Parathyroid adenoma (tissue), 2 donors: ENCODE measurements around the gene PTPRD.
"Not testable (repeated sequence)": the region's sequence is repeated elsewhere in the genome, so short reads cannot be mapped to it uniquely, and the experiment has no call there.

Experiments
- H2AFZ ChIP-seq: fragments of 300-600 bp; sonication (generic); one replicate; pipeline ENCODE4 v1.7.0; 2017; ENCODE audit warnings: antibody characterized with exemption, mild to moderate bottlenecking
- H3K27ac ChIP-seq: fragments of 300-600 bp; sonication (generic); one replicate; pipeline ENCODE4 v1.7.0; 2017
- H3K27me3 ChIP-seq: fragments of 300-600 bp; sonication (generic); one replicate; pipeline ENCODE4 v1.7.0; 2017; ENCODE audit warnings: low read length; ENCODE audit not compliant: control insufficient read depth, insufficient read depth
- H3K36me3 ChIP-seq: fragments of 300-600 bp; sonication (generic); one replicate; pipeline ENCODE4 v1.7.0; 2017; ENCODE audit warnings: low read length; ENCODE audit not compliant: control insufficient read depth, insufficient read depth
- H3K4me1 ChIP-seq: fragments of 300-600 bp; sonication (generic); one replicate; pipeline ENCODE4 v1.7.0; 2017; ENCODE audit warnings: control low read depth
- H3K4me2 ChIP-seq: fragments of 300-600 bp; sonication (generic); one replicate; pipeline ENCODE4 v1.7.0; 2017; ENCODE audit warnings: low read length
- H3K4me3 ChIP-seq: fragments of 300-600 bp; sonication (generic); one replicate; pipeline ENCODE4 v1.7.0; 2017; ENCODE audit warnings: low read depth, low read length
- H3K79me2 ChIP-seq: fragments of 300-600 bp; sonication (generic); one replicate; pipeline ENCODE4 v1.7.0; 2017; ENCODE audit warnings: control low read depth
- H3K9ac ChIP-seq: fragments of 300-600 bp; sonication (generic); one replicate; pipeline ENCODE4 v1.7.0; 2017; ENCODE audit warnings: mild to moderate bottlenecking
- H3K9me3 ChIP-seq: fragments of 300-600 bp; sonication (generic); one replicate; pipeline ENCODE4 v1.7.0; 2017; ENCODE audit warnings: low read length; ENCODE audit not compliant: control insufficient read depth
- TF ChIP-seq, protein P1 (sequence below): fragments of 300-600 bp; sonication (generic); IDR thresholded peaks from one replicate; pipeline ENCODE4 v1.7.0; 2017; ENCODE audit warnings: antibody characterized with exemption, mild to moderate bottlenecking
- donor health status: primary hyperparathyroidism.

The PTPRD gene

GRCh38 chr9:9061627-9062026 lies 1551.2 kb downstream of the PTPRD start:
- Histone ChIP-seq H3K9ac (no peak overlapping the region), H3K4me2 (no peak overlapping the region), H3K27me3 (no peaks in the 10 kb centered on the region), H3K79me2 (no peaks in the 10 kb centered on the region), H3K9me3 (no peaks in the 10 kb centered on the region), H3K27ac (no peak overlapping the region), H3K4me1 (no peaks in the 10 kb centered on the region), H3K36me3 (no peaks in the 10 kb centered on the region), H2AFZ (no peak overlapping the region), H3K4me3 (no peak overlapping the region)
- TF ChIP-seq, protein P1, sequence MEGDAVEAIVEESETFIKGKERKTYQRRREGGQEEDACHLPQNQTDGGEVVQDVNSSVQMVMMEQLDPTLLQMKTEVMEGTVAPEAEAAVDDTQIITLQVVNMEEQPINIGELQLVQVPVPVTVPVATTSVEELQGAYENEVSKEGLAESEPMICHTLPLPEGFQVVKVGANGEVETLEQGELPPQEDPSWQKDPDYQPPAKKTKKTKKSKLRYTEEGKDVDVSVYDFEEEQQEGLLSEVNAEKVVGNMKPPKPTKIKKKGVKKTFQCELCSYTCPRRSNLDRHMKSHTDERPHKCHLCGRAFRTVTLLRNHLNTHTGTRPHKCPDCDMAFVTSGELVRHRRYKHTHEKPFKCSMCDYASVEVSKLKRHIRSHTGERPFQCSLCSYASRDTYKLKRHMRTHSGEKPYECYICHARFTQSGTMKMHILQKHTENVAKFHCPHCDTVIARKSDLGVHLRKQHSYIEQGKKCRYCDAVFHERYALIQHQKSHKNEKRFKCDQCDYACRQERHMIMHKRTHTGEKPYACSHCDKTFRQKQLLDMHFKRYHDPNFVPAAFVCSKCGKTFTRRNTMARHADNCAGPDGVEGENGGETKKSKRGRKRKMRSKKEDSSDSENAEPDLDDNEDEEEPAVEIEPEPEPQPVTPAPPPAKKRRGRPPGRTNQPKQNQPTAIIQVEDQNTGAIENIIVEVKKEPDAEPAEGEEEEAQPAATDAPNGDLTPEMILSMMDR, result no peak

DNA sequence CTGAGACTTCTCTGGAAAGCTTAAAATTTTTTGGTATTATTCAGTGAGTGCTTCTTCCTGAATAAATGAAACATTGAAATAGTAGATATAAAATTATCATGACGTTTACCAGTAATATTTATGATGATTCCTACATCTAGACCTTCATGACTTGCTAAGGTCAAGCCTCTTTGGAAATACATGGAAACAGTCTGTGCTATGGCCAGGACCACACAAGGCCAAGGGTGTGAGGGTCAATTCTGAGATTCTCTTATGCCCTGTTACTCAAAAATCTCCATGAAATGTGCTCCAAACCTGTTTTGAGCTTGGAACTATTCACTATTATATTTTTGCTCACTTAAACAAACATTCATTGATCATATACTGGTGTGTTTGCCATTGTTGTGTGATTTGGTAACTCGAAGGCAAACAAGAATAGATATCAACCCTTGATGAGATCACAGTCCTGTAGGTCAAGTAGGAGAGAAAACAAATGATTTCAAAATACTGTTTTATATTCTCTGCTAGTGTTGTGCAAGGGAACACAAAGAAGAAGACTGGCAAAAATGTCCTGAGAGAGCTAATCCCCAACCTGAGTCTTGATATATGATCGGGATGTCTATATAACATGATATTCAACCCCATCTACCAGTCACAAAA lies 1558.3 kb downstream of the PTPRD start:
- no peak overlapping the region for H3K27ac ChIP-seq
- no peaks in the 10 kb centered on the region for H3K79me2 ChIP-seq
- H3K9ac ChIP-seq, result no peak overlapping the region
- H3K4me3 ChIP-seq, result no peak overlapping the region
- H3K36me3 ChIP-seq, result no peaks in the 10 kb centered on the region
- TF ChIP-seq, protein P1, result no peak
- H3K4me1 ChIP-seq, result no peaks in the 10 kb centered on the region
- H2AFZ ChIP-seq, result no peak overlapping the region
- no peak overlapping the region for H3K4me2 ChIP-seq
- no peaks in the 10 kb centered on the region for H3K27me3 ChIP-seq
- H3K9me3 ChIP-seq, result no peaks in the 10 kb centered on the region

GRCh38 chr9:9045572-9045971 lies 1567.2 kb downstream of the PTPRD start:
- Histone ChIP-seq H3K9ac (no peak overlapping the region), H3K27ac (no peak overlapping the region), H2AFZ (no peak overlapping the region), H3K4me1 (no peaks in the 10 kb centered on the region), H3K27me3 (no peaks in the 10 kb centered on the region), H3K9me3 (no peaks in the 10 kb centered on the region), H3K4me3 (no peak overlapping the region), H3K36me3 (no peaks in the 10 kb centered on the region), H3K79me2 (no peaks in the 10 kb centered on the region), H3K4me2 (no peak overlapping the region)
- TF ChIP-seq, protein P1, result no peak

- TF ChIP-seq, protein P1, result no peak
- Histone ChIP-seq H3K79me2 (no peaks in the 10 kb centered on the region), H3K36me3 (no peaks in the 10 kb centered on the region), H3K9me3 (no peaks in the 10 kb centered on the region), H3K4me1 (no peaks in the 10 kb centered on the region), H3K4me2 (no peak overlapping the region), H3K9ac (no peak overlapping the region), H3K27me3 (no peaks in the 10 kb centered on the region), H3K27ac (no peak overlapping the region), H3K4me3 (no peak overlapping the region), H2AFZ (no peak overlapping the region)
These were observed 1567.7 kb downstream of the PTPRD start for GRCh38 chr9:9045072-9045471.

- not testable (repeated sequence) for H3K4me1 ChIP-seq, H3K79me2 ChIP-seq, H3K4me3 ChIP-seq, H3K4me2 ChIP-seq, H3K27me3 ChIP-seq, H3K9ac ChIP-seq, H3K27ac ChIP-seq, H2AFZ ChIP-seq, H3K36me3 ChIP-seq, H3K9me3 ChIP-seq
These were observed 1569.0 kb downstream of the PTPRD start for GRCh38 chr9:9043788-9044187.
